ENCODE data around the gene MGLL.

DNA sequence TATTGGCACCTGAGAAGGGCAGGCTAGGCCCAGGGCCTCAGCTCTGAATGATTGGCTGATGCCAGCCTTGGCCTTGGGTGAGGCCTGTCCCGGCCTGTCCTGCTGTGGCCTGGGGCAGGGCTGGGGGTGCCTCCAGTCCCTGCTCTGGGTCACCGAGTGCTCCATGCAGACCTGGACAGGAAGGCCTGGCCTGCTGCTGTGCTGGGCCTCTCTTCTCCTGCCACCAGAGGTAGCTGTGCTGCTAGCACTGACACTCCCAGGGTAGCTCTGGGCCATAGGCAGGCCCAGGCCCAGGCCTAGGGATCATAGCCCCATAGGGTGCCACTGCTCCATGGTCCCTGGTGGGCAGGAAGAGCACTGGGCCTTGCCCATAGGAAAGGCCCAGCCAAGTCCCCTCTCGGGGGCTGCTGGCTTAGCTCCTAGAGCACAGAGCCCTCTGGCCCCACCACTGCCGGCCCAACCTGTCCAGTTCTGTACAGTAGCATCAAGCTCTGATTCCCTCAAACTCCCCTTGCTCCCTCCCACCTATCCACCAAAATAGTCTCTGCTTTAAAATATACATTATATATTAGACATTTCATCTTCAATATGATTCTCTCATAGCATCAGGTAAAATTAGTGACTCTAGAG is 131.4 kb downstream of the MGLL start:
- TF ChIP-seq, protein P1, sequence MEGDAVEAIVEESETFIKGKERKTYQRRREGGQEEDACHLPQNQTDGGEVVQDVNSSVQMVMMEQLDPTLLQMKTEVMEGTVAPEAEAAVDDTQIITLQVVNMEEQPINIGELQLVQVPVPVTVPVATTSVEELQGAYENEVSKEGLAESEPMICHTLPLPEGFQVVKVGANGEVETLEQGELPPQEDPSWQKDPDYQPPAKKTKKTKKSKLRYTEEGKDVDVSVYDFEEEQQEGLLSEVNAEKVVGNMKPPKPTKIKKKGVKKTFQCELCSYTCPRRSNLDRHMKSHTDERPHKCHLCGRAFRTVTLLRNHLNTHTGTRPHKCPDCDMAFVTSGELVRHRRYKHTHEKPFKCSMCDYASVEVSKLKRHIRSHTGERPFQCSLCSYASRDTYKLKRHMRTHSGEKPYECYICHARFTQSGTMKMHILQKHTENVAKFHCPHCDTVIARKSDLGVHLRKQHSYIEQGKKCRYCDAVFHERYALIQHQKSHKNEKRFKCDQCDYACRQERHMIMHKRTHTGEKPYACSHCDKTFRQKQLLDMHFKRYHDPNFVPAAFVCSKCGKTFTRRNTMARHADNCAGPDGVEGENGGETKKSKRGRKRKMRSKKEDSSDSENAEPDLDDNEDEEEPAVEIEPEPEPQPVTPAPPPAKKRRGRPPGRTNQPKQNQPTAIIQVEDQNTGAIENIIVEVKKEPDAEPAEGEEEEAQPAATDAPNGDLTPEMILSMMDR (IDR thresholded peaks at IDR 0.05 in 4 of 5, conservative IDR thresholded peaks at IDR 0.05 in 1 of 5) = peak in 3 of 5 experiments; percentile 32 to 50 (median 47)
- no peak for TF ChIP-seq POLR2A (IDR thresholded peaks at IDR 0.05)

All from gastrocnemius medialis (tissue), 4 donors.